NCI-H2029 treated with DMSO at 0.1 percent for 48 hours (cell line): ENCODE data around the gene TIMP3.
A peak's percentile ranks its signal among the peaks of the same experiment; 100 is the strongest.
"Not testable (repeated sequence)": the region's sequence is repeated elsewhere in the genome, so short reads cannot be mapped to it uniquely, and the experiment has no call there.

Source experiments
- DNase-seq: peaks from one replicate; lab custom pipeline; 2025; lab: John Stamatoyannopoulos, UW

TIMP3 gene

DNA sequence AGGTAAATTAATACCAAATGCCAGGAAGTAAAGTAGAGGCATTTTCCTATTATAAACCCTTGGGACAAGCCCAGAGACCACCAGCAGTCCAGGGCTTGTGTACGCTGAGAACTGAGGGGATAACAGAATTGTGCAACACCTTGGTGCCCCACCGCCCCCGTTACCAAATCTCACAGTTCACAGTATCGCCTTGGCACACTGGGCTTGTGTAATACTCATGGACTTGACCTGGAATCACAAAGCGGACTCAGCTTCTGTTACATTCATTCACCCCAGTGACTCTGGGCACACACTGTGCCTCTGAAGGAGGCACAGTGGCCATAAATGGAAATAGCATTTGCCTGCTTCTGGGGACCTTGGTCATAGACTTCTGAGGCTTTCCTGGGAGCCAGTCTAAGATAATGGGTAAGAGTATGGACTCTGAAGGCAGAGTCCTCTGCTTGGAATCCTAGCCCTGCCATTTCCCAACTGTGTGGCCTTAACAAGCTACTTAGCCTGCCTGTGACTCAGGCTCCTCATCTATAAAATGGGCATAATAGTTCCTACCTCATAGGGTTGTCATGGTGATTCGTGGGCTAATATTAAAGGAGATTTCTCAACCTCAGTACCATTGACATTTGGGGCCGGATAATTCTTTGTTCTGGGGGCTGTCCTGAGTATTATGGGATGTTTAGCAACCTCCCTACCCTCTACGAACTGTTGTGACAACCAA is 53.7 kb downstream of the TIMP3 start:
- DNase-seq, result no peak

DNA sequence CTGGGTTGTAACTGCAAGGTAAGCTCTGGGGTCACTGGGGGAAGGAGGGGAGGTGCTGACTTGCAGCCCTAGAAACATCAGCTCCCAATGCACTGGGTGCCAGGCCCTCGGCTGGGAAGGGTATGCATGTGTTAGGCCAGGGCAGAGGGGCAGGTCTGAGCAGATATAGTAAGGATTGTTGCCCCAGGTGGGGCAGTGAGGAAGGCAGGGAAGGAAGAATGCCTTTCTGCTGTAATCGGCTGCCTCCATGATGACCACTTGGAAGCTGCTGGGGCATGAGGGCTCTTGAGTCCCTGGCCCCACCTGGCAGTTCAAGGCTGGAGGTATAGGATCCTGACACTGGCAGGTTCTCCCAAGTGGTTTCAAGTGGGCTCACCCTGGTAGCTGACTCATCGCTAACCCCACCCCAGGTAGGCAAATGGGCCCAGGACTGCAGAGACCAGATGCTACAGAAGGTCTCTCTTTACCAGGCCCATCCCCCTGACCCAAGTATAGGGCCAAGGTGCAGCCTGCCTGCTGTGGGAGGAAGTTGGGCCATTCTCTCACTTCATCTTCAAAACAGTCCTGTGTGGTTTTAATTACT is 56.7 kb downstream of the TIMP3 start:
- DNase-seq, result peak; percentile 65

DNA sequence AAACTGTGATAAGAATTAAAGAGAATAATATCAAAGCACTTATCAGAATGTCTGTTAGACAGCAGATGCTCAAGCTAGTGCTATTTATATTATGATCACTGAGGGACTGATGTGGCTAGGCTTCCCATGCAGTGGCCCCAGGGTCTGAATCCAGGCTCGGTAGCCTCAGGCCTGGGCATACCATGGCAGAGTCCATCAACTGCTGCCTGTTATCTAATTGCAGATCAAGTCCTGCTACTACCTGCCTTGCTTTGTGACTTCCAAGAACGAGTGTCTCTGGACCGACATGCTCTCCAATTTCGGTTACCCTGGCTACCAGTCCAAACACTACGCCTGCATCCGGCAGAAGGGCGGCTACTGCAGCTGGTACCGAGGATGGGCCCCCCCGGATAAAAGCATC is 57.5 kb downstream of the TIMP3 start:
- DNase-seq, result no peak

DNA sequence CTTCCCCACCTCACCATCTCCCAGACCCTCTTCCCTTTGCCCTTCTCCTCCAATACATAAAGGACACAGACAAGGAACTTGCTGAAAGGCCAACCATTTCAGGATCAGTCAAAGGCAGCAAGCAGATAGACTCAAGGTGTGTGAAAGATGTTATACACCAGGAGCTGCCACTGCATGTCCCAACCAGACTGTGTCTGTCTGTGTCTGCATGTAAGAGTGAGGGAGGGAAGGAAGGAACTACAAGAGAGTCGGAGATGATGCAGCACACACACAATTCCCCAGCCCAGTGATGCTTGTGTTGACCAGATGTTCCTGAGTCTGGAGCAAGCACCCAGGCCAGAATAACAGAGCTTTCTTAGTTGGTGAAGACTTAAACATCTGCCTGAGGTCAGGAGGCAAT is 58.2 kb downstream of the TIMP3 start:
- no peak for DNase-seq

GRCh38 chr22:32861330-32861729 is 59.8 kb downstream of the TIMP3 start:
- no peak for DNase-seq

GRCh38 chr22:32862083-32862482 is 60.6 kb downstream of the TIMP3 start:
- no peak for DNase-seq

DNA sequence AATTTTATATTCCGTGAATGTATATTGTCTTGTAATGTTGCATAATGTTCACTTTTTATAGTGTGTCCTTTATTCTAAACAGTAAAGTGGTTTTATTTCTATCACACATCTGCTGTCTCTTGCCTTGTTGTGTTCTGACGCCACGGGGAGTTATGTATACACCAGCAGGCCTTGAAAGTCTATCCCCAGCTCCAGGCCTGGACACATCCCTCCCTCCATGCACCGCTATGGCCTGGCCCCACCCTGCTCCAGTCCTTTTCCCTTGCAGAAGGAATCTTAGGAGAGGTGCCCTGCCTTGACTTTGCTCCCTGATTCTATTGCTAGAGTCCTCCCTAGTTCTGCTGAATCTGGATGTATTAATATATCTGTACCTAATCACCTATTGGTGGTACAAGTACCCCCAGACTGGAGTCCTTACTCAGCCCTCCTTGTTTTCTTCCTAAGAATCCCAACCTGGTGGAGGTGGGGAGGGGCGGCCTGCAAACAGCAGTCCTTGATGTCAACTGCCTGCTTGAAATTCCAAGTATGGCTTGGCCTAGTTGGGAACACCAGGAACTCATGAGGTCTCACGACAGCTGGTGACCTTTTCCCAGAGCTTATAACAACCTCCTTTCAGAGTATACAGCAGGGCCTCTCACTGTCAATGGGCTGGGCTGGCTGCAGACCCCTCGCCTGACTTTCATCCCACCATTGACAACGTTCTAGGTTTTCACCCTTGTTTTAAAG is 61.6 kb downstream of the TIMP3 start:
- DNase-seq, result no peak

DNA sequence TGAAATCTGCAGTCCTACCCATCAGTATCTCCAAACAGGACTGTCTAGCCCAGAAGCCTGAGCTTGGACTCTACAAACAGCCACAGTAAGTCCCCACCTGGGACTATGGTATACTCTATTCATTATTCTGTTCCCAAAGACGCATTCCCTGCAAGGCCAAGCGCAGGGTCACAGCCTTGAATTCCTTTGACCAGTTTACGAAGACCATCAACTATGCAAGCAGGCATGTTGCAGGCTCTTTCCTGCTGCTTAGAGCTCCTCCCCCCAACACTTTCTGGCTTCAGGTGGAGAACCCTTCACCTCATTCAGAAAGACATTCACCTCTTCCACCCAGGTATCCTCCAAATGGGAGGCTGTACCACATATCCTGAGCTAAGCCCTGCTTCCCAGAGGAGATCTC is 62.5 kb downstream of the TIMP3 start:
- no peak for DNase-seq

DNA sequence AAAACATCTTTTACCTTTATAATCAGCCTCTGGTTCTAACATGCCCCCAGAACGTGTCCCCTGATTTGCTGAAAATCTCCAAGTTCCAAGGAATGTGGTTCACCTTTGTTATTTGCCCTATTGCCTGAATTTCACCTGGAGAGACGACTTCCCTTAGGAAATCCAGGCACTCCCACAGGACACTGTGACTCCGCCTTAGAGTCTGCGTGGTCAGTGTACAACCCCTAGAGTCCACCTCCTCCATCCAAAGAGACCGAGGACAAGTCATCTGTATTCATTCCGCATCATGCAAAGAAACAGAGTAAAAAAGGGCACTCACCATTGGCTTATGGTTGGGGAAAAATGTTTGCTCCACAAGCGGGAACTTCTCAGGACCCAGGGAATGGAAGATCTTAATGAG is 63.1 kb downstream of the TIMP3 start:
- DNase-seq, result no peak

DNA sequence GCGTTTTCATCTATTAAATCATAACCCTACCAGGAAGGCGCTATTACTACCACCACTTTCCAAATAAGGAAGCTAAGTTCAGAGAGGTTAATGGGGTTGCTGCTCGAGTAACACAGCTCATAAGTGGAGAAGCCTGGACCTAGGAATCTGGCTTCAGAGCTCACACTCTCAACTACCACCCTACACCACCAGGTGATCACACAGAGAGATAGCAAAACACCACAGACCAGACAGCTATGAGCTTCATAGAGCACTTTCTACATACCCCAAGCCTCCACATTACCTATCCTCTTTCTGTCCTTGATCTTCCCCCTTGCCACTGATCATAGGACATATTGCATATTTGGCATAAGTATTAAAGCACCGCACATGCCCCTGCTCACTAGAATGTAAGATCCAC is 65.4 kb downstream of the TIMP3 start:
- DNase-seq, result no peak

DNA sequence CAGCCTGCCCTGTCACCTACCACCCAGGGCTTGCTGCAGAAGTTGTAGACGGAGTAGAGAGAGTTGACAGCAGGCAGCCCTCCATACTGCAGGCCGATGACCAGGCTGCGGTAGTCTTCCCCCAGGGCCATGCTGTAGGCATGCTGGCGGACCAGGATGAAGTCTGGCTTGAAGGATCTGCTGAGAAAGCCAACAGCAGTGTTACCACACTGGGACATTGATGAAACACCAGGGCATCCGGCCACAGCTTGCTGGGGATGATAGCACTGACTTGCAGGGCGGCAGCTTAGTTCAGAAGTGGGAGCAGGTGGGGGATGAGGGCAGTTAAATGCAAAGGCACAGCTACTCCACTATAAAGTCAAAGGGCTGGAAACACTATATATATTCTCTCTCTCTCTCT is 67.4 kb downstream of the TIMP3 start:
- no peak for DNase-seq

- no peak for DNase-seq
These were observed 69.0 kb downstream of the TIMP3 start for GRCh38 chr22:32870474-32870873.

GRCh38 chr22:32873604-32874003 is 72.1 kb downstream of the TIMP3 start:
- not testable (repeated sequence) for DNase-seq

- DNase-seq, result no peak
These were observed 72.9 kb downstream of the TIMP3 start for GRCh38 chr22:32874385-32874784.

GRCh38 chr22:32874976-32875375 is 73.5 kb downstream of the TIMP3 start:
- DNase-seq, result no peak

- no peak for DNase-seq
These were observed 75.0 kb downstream of the TIMP3 start for GRCh38 chr22:32876516-32876915.

GRCh38 chr22:32877196-32877595 is 75.7 kb downstream of the TIMP3 start:
- no peak for DNase-seq

- no peak for DNase-seq
These were observed 78.0 kb downstream of the TIMP3 start for GRCh38 chr22:32879550-32879949.

GRCh38 chr22:32880061-32880460 is 78.6 kb downstream of the TIMP3 start:
- no peak for DNase-seq

- DNase-seq, result no peak
These were observed 79.0 kb downstream of the TIMP3 start for GRCh38 chr22:32880505-32880892.

- peak; percentile 17 for DNase-seq
These were observed 79.5 kb downstream of the TIMP3 start for GRCh38 chr22:32880893-32881596.

- no peak for DNase-seq
These were observed 80.9 kb downstream of the TIMP3 start for GRCh38 chr22:32882360-32882755.
